Measurements from ENCODE around the gene CHD9. TPM values are rescaled to one million over a fixed set of nuclear protein-coding genes. Genes with fewer than 3 reads are reported as not detected.

CHD9 gene
- total RNA-seq, 1 experiment from 2014 or later, result 26.3 TPM

DNA sequence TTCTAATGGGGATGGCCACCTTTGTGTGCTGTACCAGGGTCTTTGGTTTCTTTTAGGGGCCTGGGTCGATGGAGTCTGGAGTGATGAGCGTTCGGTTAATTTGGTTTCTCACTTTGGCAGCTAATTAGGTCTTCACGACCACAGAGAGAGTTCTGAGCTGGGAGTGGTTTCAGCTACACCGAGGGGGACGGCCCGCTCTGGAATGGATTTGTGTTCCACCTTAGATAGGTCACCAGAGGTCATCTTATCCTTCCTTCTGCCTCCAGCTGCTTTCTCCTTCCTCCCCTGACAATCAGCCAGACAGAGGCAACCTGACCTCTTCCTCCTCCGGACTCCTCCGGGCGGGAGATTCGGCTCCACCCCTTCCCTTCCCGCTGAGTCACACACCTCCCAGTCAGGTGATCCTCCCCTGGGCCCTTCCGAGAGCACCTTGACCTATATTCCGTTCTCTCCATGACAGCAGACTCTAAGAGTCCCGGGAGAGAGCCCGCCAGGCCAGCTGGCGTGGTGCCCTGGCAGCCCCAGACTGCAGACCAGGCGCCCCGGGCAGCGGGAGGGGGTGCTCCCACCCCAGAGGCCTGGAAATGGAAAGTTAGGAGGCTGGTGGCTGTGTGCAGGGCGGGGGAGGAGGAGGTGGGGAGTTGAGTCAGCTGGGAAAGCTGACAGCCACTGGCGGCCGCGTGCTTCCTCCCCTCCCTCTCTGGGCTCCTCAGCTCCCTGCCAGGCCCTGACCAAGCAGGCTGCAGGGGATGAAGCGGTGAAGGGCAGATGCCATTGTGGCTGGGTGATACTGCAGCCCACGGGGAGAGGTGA is 44.7 kb downstream of the CHD9 start:
- no TSS peak for BruUV-seq (replicated peaks)
- Histone ChIP-seq H3K27me3 (ENCODE audit: insufficient read depth, low read depth) (no peaks in the 10 kb centered on the region), H3K79me2 (ENCODE audit: low read depth) (peaks cover 23% of the 10 kb centered on the region; the same call in 1 of the 2 replicates), H2AFZ (peak overlapping the region; percentile 34), H3K27ac (peak overlapping the region; percentile 94), H3K4me1 (replicated peaks; ENCODE audit: insufficient read depth) (peaks cover 60% of the 10 kb centered on the region), H3K9me2 (ENCODE audit: insufficient read depth) (no peaks in the 10 kb centered on the region), H3F3A (ENCODE audit: insufficient read depth, low read depth) (peaks cover 45% of the 10 kb centered on the region), H4K20me1 (ENCODE audit: insufficient read depth) (no peaks in the 10 kb centered on the region), H3K4me3 (peak overlapping the region; percentile 51), H3K4me2 (peak overlapping the region; percentile 87), H3K36me3 (ENCODE audit: low read depth) (no peaks in the 10 kb centered on the region), H3K9me3 (ENCODE audit: insufficient read depth, low read depth) (no peaks in the 10 kb centered on the region)
- peak; percentile 94 to 97 for DNase-seq
- POLR2A ChIA-PET (ENCODE audit: unreplicated experiment), result interaction anchor here (0.6 to 0.7 kb wide), 2 partner anchors 30 to 42 kb away, joined by 3 to 5 read pairs; no protein-coding TSS in a partner anchor
- TF ChIP-seq EZH2 (IDR thresholded peaks at IDR 0.05; ENCODE audit: low read depth), result no peak
- TF ChIP-seq, protein P1, sequence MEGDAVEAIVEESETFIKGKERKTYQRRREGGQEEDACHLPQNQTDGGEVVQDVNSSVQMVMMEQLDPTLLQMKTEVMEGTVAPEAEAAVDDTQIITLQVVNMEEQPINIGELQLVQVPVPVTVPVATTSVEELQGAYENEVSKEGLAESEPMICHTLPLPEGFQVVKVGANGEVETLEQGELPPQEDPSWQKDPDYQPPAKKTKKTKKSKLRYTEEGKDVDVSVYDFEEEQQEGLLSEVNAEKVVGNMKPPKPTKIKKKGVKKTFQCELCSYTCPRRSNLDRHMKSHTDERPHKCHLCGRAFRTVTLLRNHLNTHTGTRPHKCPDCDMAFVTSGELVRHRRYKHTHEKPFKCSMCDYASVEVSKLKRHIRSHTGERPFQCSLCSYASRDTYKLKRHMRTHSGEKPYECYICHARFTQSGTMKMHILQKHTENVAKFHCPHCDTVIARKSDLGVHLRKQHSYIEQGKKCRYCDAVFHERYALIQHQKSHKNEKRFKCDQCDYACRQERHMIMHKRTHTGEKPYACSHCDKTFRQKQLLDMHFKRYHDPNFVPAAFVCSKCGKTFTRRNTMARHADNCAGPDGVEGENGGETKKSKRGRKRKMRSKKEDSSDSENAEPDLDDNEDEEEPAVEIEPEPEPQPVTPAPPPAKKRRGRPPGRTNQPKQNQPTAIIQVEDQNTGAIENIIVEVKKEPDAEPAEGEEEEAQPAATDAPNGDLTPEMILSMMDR (conservative IDR thresholded peaks at IDR 0.05), result no peak
- intact Hi-C loops (cut with micrococcal nuclease; ENCODE audit: unreplicated experiment), result loop anchor here (1.0 kb wide), 2 partner anchors 31 to 44 kb away; no protein-coding TSS in a partner anchor
- CTCF ChIA-PET, result no interaction called here

- Histone ChIP-seq H3K4me1 (replicated peaks; ENCODE audit: insufficient read depth) (peaks cover 53% of the 10 kb centered on the region), H3K79me2 (ENCODE audit: low read depth) (peaks cover 19% of the 10 kb centered on the region; the same call in 1 of the 2 replicates), H4K20me1 (ENCODE audit: insufficient read depth) (no peaks in the 10 kb centered on the region), H3K9me2 (ENCODE audit: insufficient read depth) (no peaks in the 10 kb centered on the region), H3K9me3 (ENCODE audit: insufficient read depth, low read depth) (no peaks in the 10 kb centered on the region), H3K27ac (peak overlapping the region; percentile 94), H3K4me2 (peak overlapping the region; percentile 87), H3K36me3 (ENCODE audit: low read depth) (no peaks in the 10 kb centered on the region), H3F3A (ENCODE audit: insufficient read depth, low read depth) (peaks cover 38% of the 10 kb centered on the region), H3K4me3 (peak overlapping the region; percentile 51), H3K27me3 (ENCODE audit: insufficient read depth, low read depth) (no peaks in the 10 kb centered on the region), H2AFZ (peak overlapping the region; percentile 34; the same call in 1 of the 2 replicates)
- no peak for DNase-seq
- TF ChIP-seq, protein P1 (conservative IDR thresholded peaks at IDR 0.05), result no peak
- no peak for TF ChIP-seq EZH2 (IDR thresholded peaks at IDR 0.05; ENCODE audit: low read depth)
- intact Hi-C loops (cut with micrococcal nuclease; ENCODE audit: unreplicated experiment), result no loop called here
- ChIA-PET CTCF (no interaction called here), POLR2A (ENCODE audit: unreplicated experiment) (interaction anchor here (0.7 kb wide), 1 partner anchor 29 kb away, joined by 3 read pairs; no protein-coding TSS in a partner anchor)
- TSS peak; percentile 30 for BruUV-seq (replicated peaks)
Observed at GRCh38 chr16:53100131-53100748, 45.4 kb downstream of the CHD9 start.

- DNase-seq, result peak in 1 of 2 experiments; percentile 75
- H2AFZ ChIP-seq, result no peak overlapping the region
- no peaks in the 10 kb centered on the region for H3K36me3 ChIP-seq (ENCODE audit: low read depth)
- no peaks in the 10 kb centered on the region for H4K20me1 ChIP-seq (ENCODE audit: insufficient read depth)
- H3K4me2 ChIP-seq, result peak overlapping the region; percentile 87
- H3F3A ChIP-seq (ENCODE audit: insufficient read depth, low read depth), result peaks cover 38% of the 10 kb centered on the region
- H3K9me2 ChIP-seq (ENCODE audit: insufficient read depth), result no peaks in the 10 kb centered on the region
- intact Hi-C loops (cut with micrococcal nuclease; ENCODE audit: unreplicated experiment), result no loop called here
- H3K79me2 ChIP-seq (ENCODE audit: low read depth), result peaks cover 14% of the 10 kb centered on the region; the same call in 1 of the 2 replicates
- peaks cover 51% of the 10 kb centered on the region for H3K4me1 ChIP-seq (replicated peaks; ENCODE audit: insufficient read depth)
- ChIA-PET POLR2A (ENCODE audit: unreplicated experiment) (no interaction called here), CTCF (no interaction called here)
- no peak for TF ChIP-seq EZH2 (IDR thresholded peaks at IDR 0.05; ENCODE audit: low read depth)
- TF ChIP-seq, protein P1 (conservative IDR thresholded peaks at IDR 0.05), result no peak
- H3K27me3 ChIP-seq (ENCODE audit: insufficient read depth, low read depth), result no peaks in the 10 kb centered on the region
- BruUV-seq (replicated peaks), result no TSS peak
- no peaks in the 10 kb centered on the region for H3K9me3 ChIP-seq (ENCODE audit: insufficient read depth, low read depth)
- peak overlapping the region; percentile 94 for H3K27ac ChIP-seq
- H3K4me3 ChIP-seq, result no peak overlapping the region
Observed at GRCh38 chr16:53100889-53101288, 46.1 kb downstream of the CHD9 start.

Measured in PC-9 (cell line).